ENCODE data around the gene REPS2.

DNA sequence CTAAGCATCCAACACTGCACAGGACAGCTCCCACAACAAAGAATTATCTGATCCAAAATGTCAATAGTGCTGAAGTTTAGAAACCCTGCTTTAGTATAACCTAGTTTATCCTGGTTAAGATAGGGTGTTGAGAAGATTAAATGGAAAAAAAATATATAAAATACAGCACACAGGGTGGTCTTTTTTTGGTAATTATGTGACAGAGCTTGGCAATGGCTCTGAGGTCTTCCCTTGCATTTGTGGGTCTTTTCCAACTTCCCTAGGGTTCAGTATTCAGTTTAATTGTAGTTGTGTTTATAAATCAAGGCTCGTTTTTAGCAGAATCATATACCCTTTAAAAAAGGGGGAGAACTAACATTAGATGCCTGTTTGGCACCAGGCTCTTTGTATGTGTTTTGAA lies 36.6 kb downstream of the REPS2 start:
- TF ChIP-seq, protein P1, sequence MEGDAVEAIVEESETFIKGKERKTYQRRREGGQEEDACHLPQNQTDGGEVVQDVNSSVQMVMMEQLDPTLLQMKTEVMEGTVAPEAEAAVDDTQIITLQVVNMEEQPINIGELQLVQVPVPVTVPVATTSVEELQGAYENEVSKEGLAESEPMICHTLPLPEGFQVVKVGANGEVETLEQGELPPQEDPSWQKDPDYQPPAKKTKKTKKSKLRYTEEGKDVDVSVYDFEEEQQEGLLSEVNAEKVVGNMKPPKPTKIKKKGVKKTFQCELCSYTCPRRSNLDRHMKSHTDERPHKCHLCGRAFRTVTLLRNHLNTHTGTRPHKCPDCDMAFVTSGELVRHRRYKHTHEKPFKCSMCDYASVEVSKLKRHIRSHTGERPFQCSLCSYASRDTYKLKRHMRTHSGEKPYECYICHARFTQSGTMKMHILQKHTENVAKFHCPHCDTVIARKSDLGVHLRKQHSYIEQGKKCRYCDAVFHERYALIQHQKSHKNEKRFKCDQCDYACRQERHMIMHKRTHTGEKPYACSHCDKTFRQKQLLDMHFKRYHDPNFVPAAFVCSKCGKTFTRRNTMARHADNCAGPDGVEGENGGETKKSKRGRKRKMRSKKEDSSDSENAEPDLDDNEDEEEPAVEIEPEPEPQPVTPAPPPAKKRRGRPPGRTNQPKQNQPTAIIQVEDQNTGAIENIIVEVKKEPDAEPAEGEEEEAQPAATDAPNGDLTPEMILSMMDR (IDR thresholded peaks at IDR 0.05), result no peak
- no peak for TF ChIP-seq EZH2phosphoT487 (IDR thresholded peaks at IDR 0.05)
